Activated CD8-positive, alpha-beta T cell treated with anti-CD3 and anti-CD28 coated beads for 36 hours (primary cell): ENCODE measurements around the gene WDR45. TPM values are rescaled to one million over a fixed set of nuclear protein-coding genes. Genes with fewer than 3 reads are reported as not detected.

ENCODE experiments used
- ATAC-seq: fragments of 200-7000 bp; cut with Tn5 transposase; one replicate; pipeline ENCODE4 v1.10.0; 2021; ENCODE audit warnings: mild to moderate bottlenecking, moderate library complexity
- CTCF ChIA-PET: fragments of 350-600 bp; sonication (Branson Sonifier 250); formaldehyde crosslinking; loops from one replicate; lab custom pipeline; 2021; ENCODE audit warnings: antibody characterized with exemption; lab: Charles Lee
- POLR2A ChIA-PET: fragments of 350-600 bp; sonication (Branson Sonifier 250); formaldehyde crosslinking; loops from one replicate; lab custom pipeline; 2021; ENCODE audit warnings: antibody characterized with exemption; lab: Charles Lee
- DNase-seq: peaks from one replicate; pipeline ENCODE4 v3.0.0-alpha.2; 2020
- H3K27ac Mint-ChIP-seq: one replicate; pipeline ENCODE4 v1.8.0; 2021; ENCODE audit warnings: mild to moderate bottlenecking, mixed read lengths
- H3K27me3 Mint-ChIP-seq: one replicate; pipeline ENCODE4 v1.8.0; 2021; ENCODE audit warnings: mixed read lengths
- H3K36me3 Mint-ChIP-seq: one replicate; pipeline ENCODE4 v1.8.0; 2021; ENCODE audit warnings: low read depth, mixed read lengths
- H3K4me1 Mint-ChIP-seq: one replicate; pipeline ENCODE4 v1.8.0; 2021; ENCODE audit warnings: low read depth, mixed read lengths
- H3K4me3 Mint-ChIP-seq: one replicate; pipeline ENCODE4 v1.8.0; 2021; ENCODE audit warnings: mild to moderate bottlenecking, moderate library complexity, mixed read lengths
- H3K9me3 Mint-ChIP-seq: one replicate; pipeline ENCODE4 v1.8.0; 2021; ENCODE audit warnings: mixed read lengths
- CTCF ChIP-seq: fragments of 200-600 bp; IDR thresholded peaks from one replicate; pipeline ENCODE4 v1.8.0; 2022; ENCODE audit warnings: antibody characterized with exemption, mild to moderate bottlenecking
- intact Hi-C: fragments of 100-400 bp; cut with micrococcal nuclease; formaldehyde crosslinking; loops from one replicate; pipeline ENCODE4 v1.10.0; 2022
- total RNA-seq, 2 experiments: library from RNA; stranded (reverse); gene quantifications; one replicate each; pipeline ENCODE4 v1.2.3, GENCODE V29; 2021

WDR45 gene
- total RNA-seq, 2 experiments from 2014 or later = 16.9 to 19.6 TPM

DNA sequence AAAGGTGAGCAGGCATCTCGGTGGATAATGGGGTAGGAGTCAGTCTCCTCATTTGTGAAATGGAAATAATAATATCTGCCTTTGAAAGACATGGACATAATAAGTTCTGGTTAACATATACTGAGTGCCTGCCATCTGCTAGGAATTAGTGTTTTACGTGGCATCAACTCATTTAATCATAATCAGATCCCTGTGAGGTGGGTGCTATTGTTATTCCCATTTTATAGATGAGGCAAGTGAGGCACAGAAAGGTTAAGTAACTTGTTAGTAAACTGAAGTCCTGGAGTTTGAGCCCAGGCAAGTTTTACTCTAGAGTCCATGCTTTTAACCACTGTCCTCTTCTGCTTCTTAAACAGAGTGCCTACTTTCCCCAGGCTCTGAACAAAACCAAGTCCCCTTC, 13.4 kb downstream of the WDR45 start:
- Mint-ChIP-seq H3K4me1 (no peaks in the 10 kb centered on the region), H3K36me3 (peaks cover 1% of the 10 kb centered on the region), H3K27me3 (no peaks in the 10 kb centered on the region), H3K27ac (no peak overlapping the region), H3K4me3 (no peak overlapping the region), H3K9me3 (no peaks in the 10 kb centered on the region)
- ChIA-PET POLR2A (no interaction called here), CTCF (no interaction called here)
- no peak for DNase-seq
- intact Hi-C loops = no loop called here
- no peak for TF ChIP-seq CTCF
- ATAC-seq = no peak

GRCh38 chrX:49064735-49065134, 15.0 kb downstream of the WDR45 start:
- Mint-ChIP-seq H3K27ac (no peak overlapping the region), H3K4me1 (no peaks in the 10 kb centered on the region), H3K36me3 (no peaks in the 10 kb centered on the region), H3K27me3 (no peaks in the 10 kb centered on the region), H3K9me3 (no peaks in the 10 kb centered on the region), H3K4me3 (no peak overlapping the region)
- ATAC-seq (no peak), DNase-seq (no peak)
- POLR2A ChIA-PET = no interaction called here
- intact Hi-C loops = no loop called here
- TF ChIP-seq CTCF = no peak
- CTCF ChIA-PET = no interaction called here

GRCh38 chrX:49064303-49064702, 15.4 kb downstream of the WDR45 start:
- ATAC-seq = no peak
- Mint-ChIP-seq H3K4me1 (no peaks in the 10 kb centered on the region), H3K27ac (no peak overlapping the region), H3K36me3 (no peaks in the 10 kb centered on the region), H3K9me3 (no peaks in the 10 kb centered on the region), H3K27me3 (no peaks in the 10 kb centered on the region), H3K4me3 (no peak overlapping the region)
- CTCF ChIA-PET = no interaction called here
- intact Hi-C loops = no loop called here
- no peak for TF ChIP-seq CTCF
- DNase-seq = no peak
- POLR2A ChIA-PET = no interaction called here

- no peaks in the 10 kb centered on the region for H3K36me3 Mint-ChIP-seq
- DNase-seq (no peak), ATAC-seq (no peak)
- ChIA-PET CTCF (no interaction called here), POLR2A (no interaction called here)
- no peak overlapping the region for H3K4me3 Mint-ChIP-seq
- TF ChIP-seq CTCF = no peak
- intact Hi-C loops = no loop called here
- no peak overlapping the region for H3K27ac Mint-ChIP-seq
- no peaks in the 10 kb centered on the region for H3K27me3 Mint-ChIP-seq
- no peaks in the 10 kb centered on the region for H3K4me1 Mint-ChIP-seq
- no peaks in the 10 kb centered on the region for H3K9me3 Mint-ChIP-seq
Measured at GRCh38 chrX:49063715-49064114, 16.0 kb downstream of the WDR45 start.

DNA sequence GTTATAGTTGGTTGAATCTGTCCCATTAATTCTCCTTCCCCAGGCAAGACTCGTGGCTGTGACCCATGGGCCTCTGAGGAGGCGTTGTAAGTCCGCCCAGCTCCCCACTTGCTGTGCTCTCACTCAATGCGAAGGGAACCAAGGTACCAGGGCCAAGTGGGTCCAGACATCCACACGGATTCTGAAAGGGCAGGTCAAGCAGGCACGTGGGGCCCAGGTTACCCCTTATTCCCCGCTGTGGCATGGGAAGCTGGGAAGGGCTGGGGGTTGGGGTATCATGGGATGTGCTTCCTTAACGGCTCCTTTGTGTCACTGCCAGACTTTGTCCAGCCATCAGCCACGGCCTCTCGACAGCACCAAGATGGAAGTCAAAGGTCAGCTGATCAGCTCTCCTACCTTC, 17.8 kb downstream of the WDR45 start:
- no peaks in the 10 kb centered on the region for H3K36me3 Mint-ChIP-seq
- no peak for TF ChIP-seq CTCF
- CTCF ChIA-PET = no interaction called here
- no peaks in the 10 kb centered on the region for H3K9me3 Mint-ChIP-seq
- no peaks in the 10 kb centered on the region for H3K27me3 Mint-ChIP-seq
- ATAC-seq (no peak), DNase-seq (no peak)
- H3K4me3 Mint-ChIP-seq = no peak overlapping the region
- no peak overlapping the region for H3K27ac Mint-ChIP-seq
- POLR2A ChIA-PET = interaction anchor here (1.3 to 1.4 kb wide), 2 partner anchors 8 to 18 kb away, joined by 3 read pairs; partner anchors contain the start of gene WDR45
- peaks cover 10% of the 10 kb centered on the region for H3K4me1 Mint-ChIP-seq
- intact Hi-C loops = no loop called here
